GM18909 (cell line): ENCODE measurements around the gene COX6A2.
A peak's percentile ranks its signal among the peaks of the same experiment; 100 is the strongest.

ENCODE experiments used
- ATAC-seq: cut with Tn5 transposase; IDR thresholded peaks from one replicate; pipeline ENCODE4 v1.9.1; 2021; ENCODE audit warnings: mild to moderate bottlenecking; ENCODE audit not compliant: unreplicated experiment, poor library complexity

Gene COX6A2

DNA sequence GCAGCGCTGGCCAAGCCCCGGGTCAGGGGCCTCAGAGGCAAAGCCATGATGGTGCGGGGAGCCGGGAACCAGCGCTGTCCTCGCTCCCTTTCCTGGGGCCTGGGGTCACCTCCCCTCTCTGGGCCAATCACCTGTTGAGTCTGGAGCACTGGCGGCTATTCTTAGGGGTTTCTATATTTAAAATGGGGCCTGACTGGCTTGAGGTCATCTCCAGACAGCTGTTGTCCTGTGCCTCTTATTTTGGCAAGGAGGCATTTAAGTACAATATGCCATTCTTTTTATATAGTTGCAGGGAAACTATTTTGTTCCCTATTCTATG lies at the start of gene COX6A2:
Gene COX6A2, minus strand, starts transcription at position 82 of the 319 bp plus-strand sequence. Its CDS starts 35 bp downstream, at position 47.
- ATAC-seq: no peak

DNA sequence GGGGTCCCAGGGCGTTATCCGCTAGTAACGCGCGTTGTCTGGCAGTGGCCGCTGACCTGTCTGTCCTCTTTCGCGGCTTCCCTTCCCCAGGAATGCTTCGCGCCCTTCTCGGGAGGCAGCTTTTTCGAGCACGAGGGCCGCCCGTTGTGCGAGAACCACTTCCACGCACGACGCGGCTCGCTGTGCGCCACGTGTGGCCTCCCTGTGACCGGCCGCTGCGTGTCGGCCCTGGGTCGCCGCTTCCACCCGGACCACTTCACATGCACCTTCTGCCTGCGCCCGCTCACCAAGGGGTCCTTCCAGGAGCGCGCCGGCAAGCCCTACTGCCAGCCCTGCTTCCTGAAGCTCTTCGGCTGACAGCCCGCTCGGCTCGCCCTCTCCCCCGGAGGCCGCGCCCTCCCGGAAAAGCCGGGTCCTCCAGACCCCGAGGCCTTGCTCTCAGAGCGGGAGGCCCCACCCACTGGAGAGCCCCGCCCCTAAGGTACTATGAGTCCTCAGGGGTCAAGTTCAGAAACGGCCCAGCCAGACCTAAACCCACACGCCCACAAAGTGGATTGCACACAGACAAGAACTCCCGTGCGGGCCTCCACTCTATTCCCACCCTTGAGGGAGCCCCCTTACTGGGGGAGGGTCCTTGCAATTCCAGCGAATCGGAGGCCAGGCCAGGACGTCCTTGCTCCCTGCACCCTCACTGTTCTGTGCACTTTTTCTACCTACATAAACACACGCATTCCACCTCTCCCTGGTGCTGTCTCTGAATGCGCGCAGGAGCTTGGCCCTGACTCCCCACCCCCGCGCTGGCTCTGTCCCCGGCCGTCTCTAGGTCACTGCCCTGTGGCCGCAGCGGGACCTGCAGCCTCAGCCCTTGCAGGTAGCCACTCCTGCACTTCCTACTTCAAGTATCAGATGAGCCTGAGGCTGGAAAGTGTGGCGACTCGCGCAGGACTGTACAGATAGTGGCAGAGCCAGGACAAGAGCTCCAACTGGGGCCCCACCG lies 49.4 kb upstream of the COX6A2 start:
- ATAC-seq: no peak

DNA sequence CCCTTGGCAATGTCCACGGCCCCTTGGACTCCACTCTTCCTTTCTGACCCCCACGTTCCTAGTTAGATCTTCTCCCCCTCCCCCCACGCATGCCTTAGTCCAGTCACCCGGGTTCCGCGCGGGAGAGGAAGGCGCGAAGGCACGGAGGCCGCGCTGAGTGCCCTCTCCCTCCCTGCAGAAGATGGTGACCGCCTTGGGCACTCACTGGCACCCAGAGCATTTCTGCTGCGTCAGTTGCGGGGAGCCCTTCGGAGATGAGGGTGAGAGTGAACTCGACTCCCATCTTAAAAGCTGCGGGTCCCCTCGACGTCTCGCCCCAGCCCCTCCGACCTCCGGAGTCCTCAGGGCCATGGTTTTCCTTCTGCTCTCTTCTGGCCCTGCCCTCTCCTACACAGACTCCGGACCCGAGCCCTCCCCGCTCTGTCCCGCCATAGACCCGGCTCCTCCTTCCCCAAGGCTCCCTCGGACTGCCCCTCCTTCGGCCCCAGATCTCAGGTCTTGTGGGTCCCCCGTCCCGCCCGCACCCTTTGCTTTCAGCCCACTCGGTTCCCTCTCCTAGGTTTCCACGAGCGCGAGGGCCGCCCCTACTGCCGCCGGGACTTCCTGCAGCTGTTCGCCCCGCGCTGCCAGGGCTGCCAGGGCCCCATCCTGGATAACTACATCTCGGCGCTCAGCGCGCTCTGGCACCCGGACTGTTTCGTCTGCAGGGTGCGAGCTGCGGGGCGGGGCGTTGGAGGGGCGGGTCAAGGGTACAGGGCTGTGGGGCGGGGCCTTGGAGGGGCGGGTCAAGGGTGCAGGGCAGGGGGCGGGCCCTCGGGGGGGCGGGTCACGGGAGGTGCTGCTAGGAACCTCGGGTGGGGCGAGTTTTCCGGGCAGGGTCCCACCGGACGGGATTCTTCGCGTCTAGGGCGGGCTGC lies 48.4 kb upstream of the COX6A2 start:
- no peak for ATAC-seq

DNA sequence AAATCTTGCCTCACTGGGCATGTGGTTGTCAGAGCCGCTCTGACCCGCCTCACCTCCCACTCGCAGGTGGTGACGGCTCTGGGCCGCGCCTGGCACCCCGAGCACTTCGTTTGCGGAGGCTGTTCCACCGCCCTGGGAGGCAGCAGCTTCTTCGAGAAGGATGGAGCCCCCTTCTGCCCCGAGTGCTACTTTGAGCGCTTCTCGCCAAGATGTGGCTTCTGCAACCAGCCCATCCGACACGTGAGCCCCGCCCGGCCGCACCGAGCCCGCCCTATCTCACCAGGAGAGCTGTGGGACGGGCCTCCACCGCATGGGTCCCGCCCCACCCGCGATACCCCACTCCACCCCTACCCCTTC lies 47.8 kb upstream of the COX6A2 start:
- ATAC-seq: no peak

DNA sequence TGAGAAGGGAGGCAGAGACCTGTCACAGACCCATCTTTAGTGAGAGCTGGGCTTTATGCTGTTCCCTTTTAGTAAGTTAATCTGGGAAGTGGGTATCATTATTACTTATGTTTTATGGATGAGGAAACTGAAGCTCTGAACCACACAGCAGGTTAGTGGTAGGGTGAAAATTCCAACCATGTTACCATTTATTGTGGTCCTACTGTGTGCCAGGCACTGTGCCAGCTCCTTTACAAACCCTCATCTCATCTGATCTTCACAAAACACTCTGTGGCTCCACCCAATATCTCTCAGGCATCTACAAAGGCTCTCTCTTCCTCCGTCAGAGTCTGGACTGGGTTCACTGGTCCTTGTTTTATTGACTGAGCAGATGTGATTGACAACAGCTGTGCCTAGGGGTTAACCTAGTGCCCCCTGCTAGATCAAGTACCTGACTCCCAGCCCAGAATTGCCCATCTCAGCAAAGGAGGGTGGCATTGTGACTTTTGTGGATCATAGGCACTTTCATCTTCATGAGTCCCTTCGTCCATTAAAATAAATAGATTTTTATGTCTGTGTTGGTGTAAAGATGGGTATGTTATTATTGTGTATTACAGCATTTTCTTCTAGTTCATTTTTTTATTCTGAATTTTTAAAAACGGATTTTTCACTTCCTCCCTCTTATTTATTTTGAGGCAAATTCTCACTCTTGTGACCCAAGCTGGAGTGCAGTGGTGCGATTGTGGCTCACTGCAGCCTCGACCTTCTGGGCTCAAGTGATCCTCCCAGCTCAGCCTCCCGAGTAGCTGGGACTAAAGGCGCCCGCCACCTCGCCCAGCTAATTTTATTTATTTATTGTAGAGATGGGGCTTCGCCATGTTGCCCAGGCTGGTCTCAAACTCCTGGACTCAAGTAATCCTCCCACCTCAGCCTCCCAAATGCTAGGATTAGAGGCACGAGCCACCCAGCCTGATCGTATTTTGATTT lies 46.9 kb upstream of the COX6A2 start:
- no peak for ATAC-seq

DNA sequence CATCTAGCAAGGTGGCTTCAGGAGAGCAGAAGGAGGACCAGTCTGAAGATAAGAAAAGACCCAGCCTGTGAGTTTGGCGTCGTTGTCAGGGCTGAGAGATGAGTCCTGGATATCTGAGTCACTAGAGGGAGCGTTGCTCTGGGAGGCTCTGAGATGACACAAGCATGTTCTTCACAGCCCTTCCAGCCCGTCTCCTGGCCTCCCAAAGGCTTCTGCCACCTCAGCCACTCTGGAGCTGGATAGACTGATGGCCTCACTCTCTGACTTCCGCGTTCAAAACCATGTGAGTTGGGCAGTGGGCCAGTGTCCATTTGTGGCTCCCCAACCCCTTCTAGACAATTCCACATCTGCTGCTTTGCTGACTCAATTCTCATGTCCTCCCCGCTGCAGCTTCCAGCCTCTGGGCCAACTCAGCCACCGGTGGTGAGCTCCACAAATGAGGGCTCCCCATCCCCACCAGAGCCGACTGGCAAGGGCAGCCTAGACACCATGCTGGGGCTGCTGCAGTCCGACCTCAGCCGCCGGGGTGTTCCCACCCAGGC lies 46.1 kb upstream of the COX6A2 start:
- no peak for ATAC-seq

DNA sequence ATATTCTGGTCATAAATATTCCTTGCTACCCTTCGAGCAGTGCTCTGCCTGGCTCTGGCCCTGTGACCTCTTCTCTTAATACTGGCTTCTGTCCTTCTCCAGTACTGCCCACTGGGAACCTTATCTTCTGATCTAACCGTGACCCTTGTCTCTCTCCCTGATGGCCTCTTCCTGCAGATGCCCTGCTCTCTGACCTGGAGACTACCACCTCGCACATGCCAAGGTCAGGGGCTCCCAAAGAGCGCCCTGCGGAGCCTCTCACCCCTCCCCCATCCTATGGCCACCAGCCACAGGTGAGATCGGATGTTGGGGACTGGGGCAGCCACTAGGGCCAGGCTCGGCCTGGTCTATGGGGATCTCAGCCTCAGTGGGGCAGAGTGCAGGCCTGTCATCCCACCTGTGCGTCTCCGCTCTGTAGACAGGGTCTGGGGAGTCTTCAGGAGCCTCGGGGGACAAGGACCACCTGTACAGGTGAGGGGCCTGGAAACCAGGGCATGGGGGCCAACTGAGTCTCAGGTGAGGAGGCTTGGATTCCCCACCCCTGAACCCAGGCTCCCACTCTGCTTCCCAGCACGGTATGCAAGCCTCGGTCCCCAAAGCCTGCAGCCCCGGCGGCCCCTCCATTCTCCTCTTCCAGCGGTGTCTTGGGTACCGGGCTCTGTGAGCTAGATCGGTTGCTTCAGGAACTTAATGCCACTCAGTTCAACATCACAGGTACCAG lies 45.3 kb upstream of the COX6A2 start:
- ATAC-seq: no peak

DNA sequence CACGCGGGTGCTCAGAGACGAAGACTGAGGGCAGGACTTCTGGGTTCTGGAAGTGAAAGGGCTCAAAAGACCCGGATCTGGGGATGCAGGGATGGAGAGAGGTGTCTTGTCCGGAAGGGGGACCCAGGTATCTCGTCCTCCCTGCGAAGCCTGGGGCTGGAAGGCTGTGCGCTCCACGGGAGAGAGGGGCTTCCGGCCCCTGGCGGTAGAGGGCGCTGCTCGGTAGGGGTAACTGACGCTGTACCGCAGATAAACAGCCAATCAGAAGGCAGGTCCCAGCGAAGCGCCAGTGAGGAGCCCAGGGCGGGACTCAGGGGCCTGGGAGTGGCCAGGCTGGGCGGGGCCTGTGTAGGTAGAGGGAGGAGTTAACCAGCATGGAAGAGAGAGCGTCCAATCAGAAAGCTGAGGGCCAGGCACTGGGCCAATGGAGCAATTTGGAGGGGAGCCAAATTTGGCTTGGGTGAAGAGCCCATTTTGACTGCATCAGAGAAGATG lies 44.6 kb upstream of the COX6A2 start:
- peak; percentile 70 for ATAC-seq

DNA sequence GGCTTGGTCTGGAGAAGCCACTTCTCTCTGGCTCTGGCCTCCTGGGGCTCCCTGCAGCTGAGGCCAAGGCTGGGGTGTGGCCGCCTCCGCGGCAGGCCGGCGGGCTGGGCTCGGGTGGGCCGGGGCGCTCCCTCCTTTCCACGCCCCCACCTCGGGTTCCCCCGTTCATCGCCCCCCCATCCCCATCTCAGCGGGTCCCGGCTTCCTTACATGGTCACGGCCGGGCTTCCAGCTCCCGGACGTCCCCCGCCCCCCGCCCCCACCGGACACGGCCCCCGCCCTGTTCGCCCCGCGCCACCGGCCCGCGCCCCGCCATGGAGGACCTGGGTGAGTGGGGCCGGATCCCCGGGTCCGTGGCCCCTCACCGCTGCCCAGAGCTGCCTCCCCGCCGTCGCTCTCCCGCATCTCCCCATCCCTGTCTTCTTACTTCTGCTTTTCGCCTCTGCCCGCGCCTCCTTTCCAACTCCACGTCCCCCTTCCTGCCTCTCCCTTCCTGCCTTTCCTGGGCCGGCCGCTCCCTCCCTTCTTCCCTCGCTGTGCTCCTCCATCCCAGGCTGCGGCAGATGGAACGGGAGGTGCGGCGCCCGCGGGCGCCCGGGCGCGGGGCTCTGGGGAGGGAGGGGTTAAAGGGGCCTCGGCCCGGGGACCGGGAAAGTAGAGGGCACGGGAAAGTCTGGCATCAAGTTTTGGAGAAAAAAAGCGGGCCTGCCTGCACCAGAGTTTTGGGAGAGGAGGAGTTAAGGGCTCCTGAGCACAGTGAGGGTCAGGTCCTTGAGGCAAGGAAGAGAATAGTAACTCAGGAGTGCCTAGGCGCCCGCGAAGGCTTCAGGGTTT lies 43.9 kb upstream of the COX6A2 start, which contains the start of gene TGFB1I1:
Gene TGFB1I1, plus strand, starts transcription at position 278 of the 834 bp plus-strand sequence. Its CDS starts 37 bp downstream, at position 315.
- ATAC-seq: no peak

DNA sequence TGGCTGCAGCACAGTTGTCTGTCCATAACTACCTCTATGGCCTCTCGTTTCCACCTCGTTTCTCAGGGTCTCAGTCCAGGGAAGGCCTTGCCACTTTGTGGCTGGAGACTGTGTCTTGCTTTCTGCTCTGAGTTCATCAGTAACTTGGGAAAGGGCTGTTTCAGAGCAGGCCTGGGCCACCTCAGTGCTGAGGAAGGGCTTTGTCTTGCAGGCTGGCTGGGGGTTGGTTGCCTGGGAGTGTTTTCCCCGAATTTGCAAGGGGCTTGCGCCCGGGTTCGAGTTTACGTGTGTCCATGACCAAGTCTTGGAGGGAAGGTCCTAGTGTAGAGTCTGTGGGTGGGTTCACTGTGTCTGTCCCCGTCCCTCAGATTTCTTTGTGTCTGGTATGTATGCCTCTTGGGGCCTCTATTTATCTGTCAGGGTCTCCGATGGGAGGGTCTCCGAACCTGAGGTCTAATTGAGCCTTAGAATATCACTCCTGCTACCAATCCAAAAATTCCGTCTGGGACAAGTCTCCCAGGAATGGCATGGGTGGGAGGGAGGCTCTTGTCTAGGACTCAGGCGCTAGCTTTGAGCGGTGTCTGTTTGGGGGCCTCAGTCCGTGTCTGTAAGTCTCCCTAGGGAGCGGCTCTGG lies 43.2 kb upstream of the COX6A2 start:
- ATAC-seq: no peak

DNA sequence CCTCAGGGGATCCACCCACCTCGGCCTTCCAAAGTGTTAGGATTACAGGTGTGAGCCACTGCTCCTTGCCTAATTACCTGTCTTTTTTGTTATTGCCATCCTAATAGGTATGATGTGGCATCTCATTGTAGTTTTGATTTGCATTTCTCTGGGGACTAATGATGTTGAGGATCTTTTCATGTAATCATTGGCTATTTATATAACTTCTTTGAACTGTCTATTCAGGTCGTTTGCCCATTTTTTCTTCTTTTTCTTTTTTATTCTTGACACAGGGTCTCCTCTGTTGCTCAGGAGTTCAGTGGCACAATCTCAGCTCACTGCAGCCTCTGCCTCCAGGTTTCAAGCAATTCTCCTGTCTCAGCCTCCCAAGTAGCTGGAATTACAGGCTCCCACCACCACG lies 42.5 kb upstream of the COX6A2 start:
- no peak for ATAC-seq

DNA sequence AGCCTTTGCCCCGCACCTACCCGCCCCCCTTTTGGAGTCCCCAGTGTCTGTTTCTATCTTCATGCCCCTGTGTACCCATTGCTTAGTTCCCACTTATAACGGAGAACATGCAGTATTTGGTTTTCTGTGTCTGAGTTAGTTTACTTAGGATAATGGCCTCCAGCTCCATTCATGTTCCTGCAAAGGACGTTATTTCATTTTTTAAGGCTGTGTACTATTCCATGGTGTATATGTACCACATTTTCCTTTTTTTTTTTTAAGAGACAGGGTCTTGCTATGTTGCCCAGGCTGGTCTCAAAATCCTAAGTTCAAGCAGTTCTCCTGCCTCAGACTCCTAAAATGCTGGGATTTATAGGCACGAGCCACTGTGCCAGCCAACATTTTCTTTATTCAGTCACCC lies 39.7 kb upstream of the COX6A2 start:
- no peak for ATAC-seq

DNA sequence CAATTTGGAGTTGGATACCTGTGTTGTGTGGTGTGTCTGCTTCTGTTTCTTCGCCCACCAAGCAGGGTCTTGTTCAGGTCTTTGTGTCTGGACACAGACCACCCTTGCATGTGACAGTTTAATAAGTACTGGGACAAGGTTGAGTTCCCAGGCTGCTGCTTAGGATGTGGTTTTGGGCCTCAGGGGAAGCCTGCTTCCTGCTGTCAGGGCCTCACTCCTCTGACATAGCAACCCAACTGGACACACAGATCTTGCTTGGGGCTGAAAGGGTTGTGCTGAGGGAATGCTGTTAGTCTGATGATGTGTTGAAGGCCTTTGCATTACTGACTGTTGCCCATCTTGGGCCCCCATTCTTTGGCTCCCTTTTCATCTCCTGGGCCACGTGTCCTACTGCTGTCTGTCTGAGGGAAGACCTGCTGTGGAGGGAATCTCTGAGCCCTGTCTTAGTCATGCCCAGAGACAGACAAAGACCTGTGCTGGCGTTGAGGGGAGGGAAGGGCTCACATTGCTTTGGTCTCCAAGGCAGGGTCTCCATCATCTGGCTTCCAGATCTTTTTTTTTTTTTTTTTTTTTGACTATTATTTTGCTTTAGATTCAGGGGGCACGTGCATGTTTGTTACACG lies 39.1 kb upstream of the COX6A2 start:
- ATAC-seq: peak; percentile 65

DNA sequence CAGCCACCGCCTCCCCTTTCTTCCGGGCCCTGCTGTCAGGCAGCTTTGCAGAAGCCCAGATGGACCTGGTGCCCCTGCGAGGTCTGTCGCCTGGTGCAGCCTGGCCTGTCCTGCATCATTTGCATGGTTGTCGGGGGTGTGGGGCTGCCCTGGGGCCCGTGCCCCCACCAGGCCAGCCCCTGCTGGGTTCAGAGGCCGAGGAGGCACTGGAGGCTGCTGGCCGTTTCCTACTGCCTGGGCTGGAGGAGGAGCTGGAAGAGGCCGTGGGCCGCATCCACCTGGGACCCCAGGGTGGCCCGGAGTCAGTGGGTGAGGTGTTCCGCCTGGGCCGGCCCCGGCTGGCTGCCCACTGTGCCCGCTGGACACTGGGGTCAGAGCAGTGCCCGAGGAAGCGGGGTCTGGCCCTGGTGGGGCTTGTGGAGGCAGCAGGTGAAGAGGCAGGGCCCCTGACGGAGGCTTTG lies 38.3 kb upstream of the COX6A2 start:
- no peak for ATAC-seq

DNA sequence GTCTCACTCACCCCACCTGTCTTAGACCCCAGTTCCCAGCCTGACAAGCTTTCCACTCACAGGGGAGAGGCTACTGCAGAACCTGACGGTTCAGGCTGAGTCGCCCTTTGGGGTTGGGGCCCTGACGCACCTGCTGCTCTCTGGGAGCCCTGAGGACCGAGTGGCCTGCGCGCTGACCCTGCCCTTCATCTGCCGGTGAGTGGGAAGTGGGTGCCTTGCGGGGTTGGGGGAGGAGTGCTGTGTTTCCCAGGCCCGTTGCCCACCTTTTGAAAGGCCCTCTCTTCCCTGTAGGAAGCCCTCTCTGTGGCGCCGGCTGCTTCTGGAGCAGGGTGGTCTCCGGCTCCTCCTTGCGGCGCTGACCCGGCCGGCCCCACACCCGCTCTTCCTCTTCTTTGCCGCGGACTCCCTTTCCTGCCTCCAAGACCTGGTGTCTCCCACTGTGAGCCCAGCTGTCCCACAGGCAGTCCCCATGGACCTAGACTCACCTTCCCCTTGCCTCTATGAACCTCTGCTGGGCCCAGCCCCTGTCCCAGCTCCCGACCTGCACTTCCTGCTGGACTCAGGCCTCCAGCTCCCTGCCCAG lies 37.7 kb upstream of the COX6A2 start:
- ATAC-seq: no peak

DNA sequence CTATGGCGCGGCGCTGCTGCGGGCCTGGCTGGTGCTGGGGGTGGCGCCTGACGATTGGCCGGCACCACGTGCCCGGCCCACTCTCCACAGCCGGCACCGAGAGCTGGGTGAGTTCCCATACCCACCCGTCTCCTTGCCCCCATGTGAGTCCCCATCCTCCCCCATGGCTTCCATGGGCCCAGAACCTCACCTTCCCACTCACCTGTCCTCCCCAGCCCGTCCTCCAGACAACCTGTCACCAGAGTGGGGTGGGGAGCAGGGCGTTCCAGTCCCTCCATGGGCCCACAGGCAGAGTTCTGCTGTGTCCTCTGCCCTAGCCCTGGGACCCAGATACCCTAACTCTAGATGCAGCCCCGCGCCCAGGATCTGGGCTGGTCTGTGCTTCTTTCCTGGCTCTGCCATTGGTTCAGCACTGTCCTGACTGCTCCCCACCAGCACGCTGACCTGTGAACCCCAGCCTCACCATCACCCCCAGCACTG lies 36.7 kb upstream of the COX6A2 start:
- ATAC-seq: no peak
